PC-9 (cell line): ENCODE measurements around the gene RAB1B. TPM values are rescaled to one million over a fixed set of nuclear protein-coding genes. Genes with fewer than 3 reads are reported as not detected.

Experiments used
- BruUV-seq: library from RNA; stranded (reverse); fragments of 400-500 nt; replicated peaks from 2 replicates; lab custom pipeline; 2021; lab: Mats Ljungman, UMichigan
- CTCF ChIA-PET: fragments of 300-600 bp; sonication (Branson Sonifier 250); formaldehyde crosslinking; loops from one replicate; lab custom pipeline; 2022; ENCODE audit warnings: antibody characterized with exemption; lab: Charles Lee
- POLR2A ChIA-PET: fragments of 300-600 bp; sonication (Branson Sonifier 250); formaldehyde crosslinking; loops from one replicate; lab custom pipeline; 2022; ENCODE audit warnings: antibody characterized with exemption; ENCODE audit not compliant: unreplicated experiment; lab: Charles Lee
- DNase-seq, 2 experiments: peaks; one replicate each; pipeline versions ENCODE4 v3.0.0 to v3.0.0-alpha.2; 2015 to 2022; ENCODE audit warnings: mixed read lengths in 1 of 2
- H2AFZ ChIP-seq: fragments of 200-600 bp; sonication (generic); 2 replicates; pipeline ENCODE4 v1.8.1; 2017; ENCODE audit warnings: antibody characterized with exemption
- H3F3A ChIP-seq: fragments of 200-600 bp; sonication (generic); 2 replicates; pipeline ENCODE4 v1.8.1; 2017; ENCODE audit warnings: antibody characterized with exemption, mild to moderate bottlenecking, low read depth; ENCODE audit not compliant: insufficient read depth
- H3K27ac ChIP-seq: fragments of 200-600 bp; sonication (generic); 2 replicates; pipeline ENCODE4 v1.6.1; 2016; ENCODE audit warnings: mixed run types
- H3K27me3 ChIP-seq: fragments of 200-600 bp; sonication (generic); 2 replicates; pipeline ENCODE4 v1.6.1; 2016; ENCODE audit warnings: low read depth, mixed run types; ENCODE audit not compliant: insufficient read depth
- H3K36me3 ChIP-seq: fragments of 200-600 bp; sonication (generic); 2 replicates; pipeline ENCODE4 v1.6.1; 2016; ENCODE audit warnings: low read depth, mixed run types
- H3K4me1 ChIP-seq: fragments of 200-600 bp; sonication (generic); replicated peaks from 2 replicates; pipeline ENCODE4 v1.6.1; 2016; ENCODE audit warnings: mixed run types; ENCODE audit not compliant: insufficient read depth
- H3K4me2 ChIP-seq: fragments of 200-600 bp; sonication (generic); 2 replicates; pipeline ENCODE4 v1.6.1; 2017; ENCODE audit warnings: mixed run types
- H3K4me3 ChIP-seq: fragments of 200-600 bp; sonication (generic); 2 replicates; pipeline ENCODE4 v1.6.1; 2016; ENCODE audit warnings: mixed run types
- H3K79me2 ChIP-seq: fragments of 200-600 bp; sonication (generic); 2 replicates; pipeline ENCODE4 v1.6.1; 2017; ENCODE audit warnings: low read depth, mixed run types
- H3K9me2 ChIP-seq: fragments of 200-600 bp; sonication (generic); 2 replicates; pipeline ENCODE4 v1.8.1; 2017; ENCODE audit warnings: mild to moderate bottlenecking; ENCODE audit not compliant: insufficient read depth
- H3K9me3 ChIP-seq: fragments of 200-600 bp; sonication (generic); 2 replicates; pipeline ENCODE4 v1.8.1; 2016; ENCODE audit warnings: low read depth; ENCODE audit not compliant: insufficient read depth
- H4K20me1 ChIP-seq: fragments of 200-600 bp; sonication (generic); 2 replicates; pipeline ENCODE4 v1.8.1; 2017; ENCODE audit not compliant: insufficient read depth
- EZH2 ChIP-seq: fragments of 200-600 bp; sonication (generic); IDR thresholded peaks from 2 replicates; pipeline ENCODE4 v1.8.0; 2017; ENCODE audit warnings: antibody characterized with exemption, low read depth
- intact Hi-C: fragments of 100-400 bp; cut with micrococcal nuclease; formaldehyde crosslinking; loops from one replicate; pipeline ENCODE4 v1.10.0; 2022; ENCODE audit not compliant: unreplicated experiment
- total RNA-seq: library from RNA; stranded (reverse); gene quantifications from 2 replicates; pipeline ENCODE4 v1.2.3, GENCODE V29; 2021
- TF ChIP-seq, protein P1 (sequence below): fragments of 200-600 bp; sonication (generic); conservative IDR thresholded peaks from 2 replicates; pipeline ENCODE4 v1.6.1; 2017; ENCODE audit warnings: mixed run types, antibody characterized with exemption, mild to moderate bottlenecking, moderate library complexity

Gene RAB1B
- total RNA-seq, 1 experiment from 2014 or later = 232 TPM

DNA sequence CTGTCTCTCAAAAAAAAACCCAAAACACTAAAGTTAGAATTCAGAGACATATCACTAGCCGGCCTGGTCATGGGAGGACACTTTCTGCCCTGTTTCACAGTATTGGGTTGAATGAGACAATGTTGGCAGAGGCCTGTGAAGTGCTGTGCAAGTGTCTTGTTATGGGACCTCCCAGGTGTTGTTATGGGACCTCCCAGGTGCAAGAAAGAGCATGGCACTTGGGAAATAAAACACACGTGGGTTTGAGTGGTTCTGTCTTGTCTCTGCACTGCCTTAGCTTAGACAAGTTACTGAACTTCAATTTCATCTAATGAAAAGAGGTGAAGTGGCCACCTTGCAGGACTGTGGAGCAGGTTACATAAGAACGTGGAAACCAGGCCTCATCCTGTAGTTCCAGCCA lies 28.9 kb upstream of the RAB1B start:
- no peaks in the 10 kb centered on the region for H3K79me2 ChIP-seq
- no peak for DNase-seq
- no peaks in the 10 kb centered on the region for H3F3A ChIP-seq
- H3K4me3 ChIP-seq = no peak overlapping the region
- no peaks in the 10 kb centered on the region; the same call in 1 of the 2 replicates for H4K20me1 ChIP-seq
- ChIA-PET CTCF (no interaction called here), POLR2A (no interaction called here)
- H3K27ac ChIP-seq = no peak overlapping the region
- no peaks in the 10 kb centered on the region for H3K27me3 ChIP-seq
- H3K9me2 ChIP-seq = no peaks in the 10 kb centered on the region
- intact Hi-C loops = no loop called here
- no peaks in the 10 kb centered on the region for H3K9me3 ChIP-seq
- H3K36me3 ChIP-seq = no peaks in the 10 kb centered on the region
- TF ChIP-seq, protein P1, sequence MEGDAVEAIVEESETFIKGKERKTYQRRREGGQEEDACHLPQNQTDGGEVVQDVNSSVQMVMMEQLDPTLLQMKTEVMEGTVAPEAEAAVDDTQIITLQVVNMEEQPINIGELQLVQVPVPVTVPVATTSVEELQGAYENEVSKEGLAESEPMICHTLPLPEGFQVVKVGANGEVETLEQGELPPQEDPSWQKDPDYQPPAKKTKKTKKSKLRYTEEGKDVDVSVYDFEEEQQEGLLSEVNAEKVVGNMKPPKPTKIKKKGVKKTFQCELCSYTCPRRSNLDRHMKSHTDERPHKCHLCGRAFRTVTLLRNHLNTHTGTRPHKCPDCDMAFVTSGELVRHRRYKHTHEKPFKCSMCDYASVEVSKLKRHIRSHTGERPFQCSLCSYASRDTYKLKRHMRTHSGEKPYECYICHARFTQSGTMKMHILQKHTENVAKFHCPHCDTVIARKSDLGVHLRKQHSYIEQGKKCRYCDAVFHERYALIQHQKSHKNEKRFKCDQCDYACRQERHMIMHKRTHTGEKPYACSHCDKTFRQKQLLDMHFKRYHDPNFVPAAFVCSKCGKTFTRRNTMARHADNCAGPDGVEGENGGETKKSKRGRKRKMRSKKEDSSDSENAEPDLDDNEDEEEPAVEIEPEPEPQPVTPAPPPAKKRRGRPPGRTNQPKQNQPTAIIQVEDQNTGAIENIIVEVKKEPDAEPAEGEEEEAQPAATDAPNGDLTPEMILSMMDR = no peak
- TF ChIP-seq EZH2 = no peak
- no peak overlapping the region for H3K4me2 ChIP-seq
- no TSS peak for BruUV-seq
- H3K4me1 ChIP-seq = no peaks in the 10 kb centered on the region
- no peak overlapping the region for H2AFZ ChIP-seq

DNA sequence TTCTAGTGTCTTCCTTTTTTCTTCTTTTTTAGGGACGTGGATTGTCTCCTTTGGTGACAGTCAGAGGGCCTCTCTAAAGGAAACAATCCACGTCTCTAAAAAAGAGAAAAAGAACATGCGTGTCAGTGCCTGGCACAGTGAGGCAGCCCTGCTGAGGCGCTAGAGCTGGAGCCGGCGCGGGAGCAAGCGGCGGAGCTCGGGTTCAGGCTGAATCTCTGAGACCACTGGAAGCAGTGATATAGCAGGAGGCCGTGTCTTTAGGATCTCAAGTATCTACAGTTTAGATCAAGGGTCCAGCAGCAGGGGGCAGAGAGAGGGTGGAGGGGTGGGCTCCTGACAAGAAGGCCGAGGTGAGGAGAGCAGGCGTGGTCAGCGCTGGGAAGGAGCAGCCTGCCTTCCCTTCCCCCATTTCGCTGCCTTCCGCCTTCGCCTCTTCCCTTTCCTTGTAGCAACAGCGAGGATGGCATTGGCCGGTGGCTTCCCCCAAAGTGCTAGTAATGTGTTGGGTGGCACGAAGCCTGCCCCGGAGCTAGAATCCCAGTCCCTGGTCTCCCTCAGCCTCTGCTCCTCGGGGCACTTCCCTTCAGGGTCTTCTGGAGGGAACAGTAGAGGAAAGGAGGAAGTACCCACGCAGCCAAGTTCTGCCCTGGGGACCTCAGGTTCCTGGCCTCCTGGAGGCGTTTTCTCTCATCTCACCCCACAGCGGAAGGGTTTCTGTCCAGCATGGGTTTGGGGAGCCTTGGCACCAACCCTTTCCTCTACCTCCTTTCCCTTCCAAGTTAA lies 28.2 kb upstream of the RAB1B start:
- H3K4me2 ChIP-seq = no peak overlapping the region
- no peaks in the 10 kb centered on the region for H3F3A ChIP-seq
- no peak overlapping the region for H2AFZ ChIP-seq
- no peaks in the 10 kb centered on the region; the same call in 1 of the 2 replicates for H4K20me1 ChIP-seq
- no peaks in the 10 kb centered on the region for H3K79me2 ChIP-seq
- TF ChIP-seq, protein P1 = no peak
- TF ChIP-seq EZH2 = no peak
- H3K27ac ChIP-seq = no peak overlapping the region
- DNase-seq = no peak
- no peak overlapping the region for H3K4me3 ChIP-seq
- no peaks in the 10 kb centered on the region for H3K27me3 ChIP-seq
- no TSS peak for BruUV-seq
- POLR2A ChIA-PET = interaction anchor here (0.7 kb wide), 1 partner anchor 11 kb away, joined by 9 read pairs; no protein-coding TSS in a partner anchor
- CTCF ChIA-PET = no interaction called here
- H3K4me1 ChIP-seq = no peaks in the 10 kb centered on the region
- no peaks in the 10 kb centered on the region for H3K36me3 ChIP-seq
- intact Hi-C loops = no loop called here
- no peaks in the 10 kb centered on the region for H3K9me3 ChIP-seq
- H3K9me2 ChIP-seq = no peaks in the 10 kb centered on the region

DNA sequence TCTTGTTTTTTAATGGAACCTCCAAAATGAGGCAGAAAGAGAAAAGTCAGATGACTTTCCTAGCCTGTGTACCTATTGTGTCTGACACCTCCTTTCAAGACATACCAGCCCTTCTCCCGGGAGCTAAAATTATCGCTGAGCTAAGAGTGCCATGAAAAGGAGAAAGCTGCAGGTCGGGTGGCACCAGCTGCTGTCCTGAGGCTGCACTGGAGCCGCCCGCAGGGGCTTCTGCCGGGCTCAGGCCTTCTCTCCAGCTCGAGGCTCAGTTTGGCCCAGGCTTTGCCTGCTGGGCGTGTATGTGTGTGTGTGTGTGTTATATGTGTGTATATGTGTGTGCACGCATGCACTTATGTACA lies 27.7 kb upstream of the RAB1B start:
- Histone ChIP-seq H3F3A (no peaks in the 10 kb centered on the region), H3K36me3 (no peaks in the 10 kb centered on the region), H2AFZ (no peak overlapping the region), H3K27me3 (no peaks in the 10 kb centered on the region), H3K4me1 (no peaks in the 10 kb centered on the region), H3K27ac (no peak overlapping the region), H3K4me2 (no peak overlapping the region), H3K9me3 (no peaks in the 10 kb centered on the region), H3K9me2 (no peaks in the 10 kb centered on the region), H4K20me1 (no peaks in the 10 kb centered on the region; the same call in 1 of the 2 replicates), H3K79me2 (no peaks in the 10 kb centered on the region), H3K4me3 (no peak overlapping the region)
- TF ChIP-seq EZH2 = no peak
- TF ChIP-seq, protein P1 = no peak
- DNase-seq = no peak
- ChIA-PET POLR2A (interaction anchor here (0.7 kb wide), 1 partner anchor 10 kb away, joined by 9 read pairs; no protein-coding TSS in a partner anchor), CTCF (no interaction called here)
- no TSS peak for BruUV-seq
- intact Hi-C loops = no loop called here
